CD4-positive, alpha-beta T cell treated with Interleukin-10 for 1 hour (primary cell): ENCODE results near the gene RBP3.
"Not testable (repeated sequence)": the region's sequence is repeated elsewhere in the genome, so short reads cannot be mapped to it uniquely, and the experiment has no call there.

Source experiments
- DNase-seq: peaks from one replicate; pipeline ENCODE4 v3.0.0-alpha.2; 2020

RBP3 gene

GRCh38 chr10:47376522-47377220 is 28.5 kb downstream of the RBP3 start:
- no peak for DNase-seq

GRCh38 chr10:47378183-47378510 is 30.0 kb downstream of the RBP3 start:
- DNase-seq = no peak

GRCh38 chr10:47378606-47379444 is 30.7 kb downstream of the RBP3 start:
- DNase-seq = no peak

GRCh38 chr10:47379445-47379785 is 31.3 kb downstream of the RBP3 start:
- DNase-seq = no peak

- no peak for DNase-seq
Measured at GRCh38 chr10:47379901-47380300, 31.7 kb downstream of the RBP3 start.

GRCh38 chr10:47380341-47381102 is 32.4 kb downstream of the RBP3 start:
- no peak for DNase-seq

- no peak for DNase-seq
Measured at GRCh38 chr10:47381103-47381395, 32.9 kb downstream of the RBP3 start.

GRCh38 chr10:47381427-47382379 is 33.5 kb downstream of the RBP3 start:
- no peak for DNase-seq

GRCh38 chr10:47383261-47384147 is 35.3 kb downstream of the RBP3 start:
- DNase-seq = no peak

GRCh38 chr10:47384148-47384921 is 36.2 kb downstream of the RBP3 start, which contains the start of gene ZNF488:
Gene ZNF488 (minus strand): TSS chr10:47384293. CDS start chr10:47368829, 15,464 bp downstream.
- peak; percentile 78 for DNase-seq

GRCh38 chr10:47386104-47386503 is 37.9 kb downstream of the RBP3 start:
- not testable (repeated sequence) for DNase-seq

GRCh38 chr10:47388879-47389278 is 40.7 kb downstream of the RBP3 start:
- no peak for DNase-seq

- no peak for DNase-seq
Measured at GRCh38 chr10:47389619-47390018, 41.5 kb downstream of the RBP3 start.

- no peak for DNase-seq
Measured at GRCh38 chr10:47396311-47396717, 48.2 kb downstream of the RBP3 start.

- no peak for DNase-seq
Measured at GRCh38 chr10:47397256-47397655, 49.1 kb downstream of the RBP3 start.

- no peak for DNase-seq
Measured at GRCh38 chr10:47400251-47400650, 52.1 kb downstream of the RBP3 start.

GRCh38 chr10:47400786-47401185 is 52.6 kb downstream of the RBP3 start:
- DNase-seq = no peak

GRCh38 chr10:47401210-47401609 is 53.0 kb downstream of the RBP3 start:
- DNase-seq = no peak

GRCh38 chr10:47401874-47402640 is 53.9 kb downstream of the RBP3 start:
- no peak for DNase-seq
